AML-193 (cell line): ENCODE results near the gene CCND1.
"Not testable (repeated sequence)": the region's sequence is repeated elsewhere in the genome, so short reads cannot be mapped to it uniquely, and the experiment has no call there.

Experiments used
- DNase-seq, 2 experiments: peaks; one replicate each; lab custom pipeline; 2025; lab: John Stamatoyannopoulos, UW

CCND1 gene

DNA sequence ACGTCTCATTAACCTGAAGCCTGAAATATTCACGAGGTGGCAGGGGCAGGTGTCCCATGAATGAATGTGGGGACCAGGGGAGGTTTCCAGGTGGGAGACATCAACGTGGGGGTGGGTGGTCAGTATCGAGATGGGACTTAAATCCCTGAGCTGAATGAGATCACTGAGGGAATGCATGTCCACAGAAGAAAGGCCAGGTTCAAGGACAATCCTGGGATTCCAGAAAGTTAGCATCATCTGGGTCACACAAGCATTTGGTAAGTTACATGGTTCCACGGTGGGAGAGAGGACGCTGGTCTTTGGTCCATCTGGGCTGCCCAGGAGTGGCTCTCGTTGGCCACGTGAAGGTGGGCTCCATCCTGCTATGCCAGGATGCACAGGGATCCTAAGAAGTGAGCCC is 22.7 kb upstream of the CCND1 start:
- no peak for DNase-seq

DNA sequence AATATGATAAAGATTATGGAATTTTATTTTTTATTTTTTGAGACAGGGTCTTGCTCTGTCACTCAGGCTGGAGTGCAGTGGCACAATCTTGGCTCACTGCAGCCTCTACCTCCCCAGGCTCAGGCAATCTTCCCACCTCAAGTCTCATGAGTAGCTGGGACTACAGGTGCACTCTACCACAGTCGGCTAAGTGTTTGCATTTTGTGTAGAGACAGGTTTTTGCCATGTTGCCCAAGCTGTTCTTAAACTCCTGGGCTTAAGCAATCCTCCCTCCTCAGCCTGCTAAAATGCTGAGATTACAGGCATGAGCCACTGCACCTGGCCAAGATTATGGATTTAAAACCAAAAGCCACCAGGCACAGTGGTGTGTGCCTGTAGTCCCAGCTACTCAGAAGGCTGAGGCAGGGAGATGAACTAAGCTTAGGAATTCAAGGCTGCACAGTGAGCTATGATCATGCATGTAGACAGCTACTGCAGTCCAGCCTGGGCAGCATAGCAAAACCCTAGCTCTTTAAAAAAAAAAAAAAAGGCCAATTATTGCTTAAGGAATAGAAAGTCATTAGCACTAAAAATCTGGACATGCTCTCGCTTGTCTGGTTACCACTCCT is 20.2 kb upstream of the CCND1 start:
- DNase-seq: no peak

DNA sequence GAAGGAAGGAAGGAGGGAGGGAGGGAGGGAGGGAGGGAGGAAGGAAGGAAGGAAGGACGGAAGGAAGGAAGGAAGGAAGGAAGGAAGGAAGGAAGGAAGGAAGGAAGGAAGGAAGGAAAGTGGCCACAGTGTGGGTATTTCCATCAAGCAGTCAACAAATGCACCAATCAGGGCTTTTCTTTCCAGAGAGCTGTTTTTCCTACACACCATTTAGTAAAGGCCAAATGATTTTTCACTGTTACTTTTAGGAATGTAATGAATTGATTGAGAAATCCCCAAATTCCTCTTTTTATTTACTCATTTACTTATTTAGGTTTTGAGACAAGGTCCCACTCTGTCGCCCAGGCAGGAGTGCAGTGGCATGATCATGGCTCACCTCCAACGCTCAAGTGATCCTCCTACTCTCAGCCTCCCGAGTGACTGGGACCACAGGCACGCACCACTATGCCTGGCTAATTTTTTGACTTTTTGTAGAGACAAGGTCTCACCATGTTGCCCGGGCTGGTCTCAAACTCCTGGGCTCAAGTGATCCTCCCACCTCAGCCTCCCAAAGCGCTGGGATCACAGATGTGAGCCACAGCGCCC is 18.8 kb upstream of the CCND1 start:
- not testable (repeated sequence) for DNase-seq

DNA sequence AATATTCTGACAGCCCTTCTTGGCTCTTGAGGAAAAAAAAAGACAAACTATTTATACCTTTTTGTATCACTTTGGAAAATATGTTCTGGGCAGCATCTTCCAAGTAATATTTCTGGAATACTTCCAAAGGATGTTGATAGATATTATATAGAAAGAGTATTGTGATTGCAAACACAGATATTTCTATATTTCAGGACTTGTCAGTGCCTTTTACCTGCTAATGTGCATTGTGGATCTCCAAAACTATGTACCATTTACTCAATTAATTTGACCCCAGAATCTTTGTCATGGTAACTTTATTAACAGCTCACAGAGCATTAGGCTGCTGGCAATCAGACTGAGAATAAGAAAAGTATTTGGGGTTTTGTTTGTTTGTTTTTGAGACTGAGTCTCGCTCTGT is 16.7 kb upstream of the CCND1 start:
- DNase-seq: no peak

DNA sequence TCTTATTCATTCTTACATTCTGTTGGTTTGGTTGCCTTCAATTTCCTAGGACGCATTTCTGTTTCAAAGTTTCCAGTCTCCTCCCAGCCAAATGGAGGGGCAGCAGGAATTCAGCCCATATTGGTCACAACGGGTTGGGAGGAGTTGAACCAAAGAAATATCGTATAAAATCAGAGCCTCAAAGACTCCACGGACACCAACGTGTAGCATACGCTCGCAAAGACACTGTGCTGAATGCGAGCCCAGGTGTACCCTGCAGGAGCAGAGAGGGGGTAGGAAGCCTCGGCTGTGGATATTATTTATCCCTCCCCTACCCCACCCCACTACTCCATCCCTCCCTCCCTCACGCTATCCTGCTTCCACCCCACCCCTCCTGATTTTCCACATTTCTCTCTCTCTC is 15.5 kb upstream of the CCND1 start:
- DNase-seq: no peak

DNA sequence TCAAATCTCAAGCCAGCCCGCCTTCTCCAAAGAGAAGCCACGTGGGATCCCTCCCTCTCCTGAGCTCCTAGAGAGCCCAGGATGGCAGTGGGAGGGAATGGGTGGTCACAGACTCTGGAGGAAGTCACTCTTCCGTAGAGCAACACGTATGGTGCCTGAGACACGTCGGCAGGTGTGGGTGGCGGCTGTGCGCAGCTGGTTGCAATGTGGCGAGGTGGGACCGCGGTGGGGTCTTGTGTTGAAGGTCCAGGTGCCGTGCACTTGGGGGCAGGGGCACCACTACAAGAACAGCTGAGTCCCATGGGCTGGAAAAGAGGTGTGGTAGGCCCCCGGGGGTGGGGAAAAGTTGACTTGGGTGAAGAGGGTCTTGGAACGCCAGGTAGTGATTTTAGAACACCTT is 13.4 kb upstream of the CCND1 start:
- no peak for DNase-seq

DNA sequence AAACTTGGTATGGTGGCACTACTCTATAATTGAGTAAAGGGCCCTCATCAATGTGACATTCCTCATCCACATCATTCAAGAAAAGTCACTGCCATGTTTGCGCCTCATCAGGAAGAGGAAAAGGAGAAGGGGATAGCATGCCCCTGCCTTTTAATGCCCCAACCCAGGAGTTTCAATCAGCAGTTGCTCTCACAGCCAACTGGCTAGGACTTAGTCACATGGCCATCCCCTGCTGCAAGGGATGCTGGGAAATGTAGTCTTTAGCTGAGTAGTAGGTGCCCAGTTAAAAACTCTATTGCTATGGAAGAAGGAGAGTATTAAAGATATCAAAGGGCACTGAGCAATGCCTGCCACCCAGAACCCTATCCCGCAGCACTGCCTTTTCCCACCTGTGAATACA is 10.9 kb upstream of the CCND1 start:
- DNase-seq: no peak

DNA sequence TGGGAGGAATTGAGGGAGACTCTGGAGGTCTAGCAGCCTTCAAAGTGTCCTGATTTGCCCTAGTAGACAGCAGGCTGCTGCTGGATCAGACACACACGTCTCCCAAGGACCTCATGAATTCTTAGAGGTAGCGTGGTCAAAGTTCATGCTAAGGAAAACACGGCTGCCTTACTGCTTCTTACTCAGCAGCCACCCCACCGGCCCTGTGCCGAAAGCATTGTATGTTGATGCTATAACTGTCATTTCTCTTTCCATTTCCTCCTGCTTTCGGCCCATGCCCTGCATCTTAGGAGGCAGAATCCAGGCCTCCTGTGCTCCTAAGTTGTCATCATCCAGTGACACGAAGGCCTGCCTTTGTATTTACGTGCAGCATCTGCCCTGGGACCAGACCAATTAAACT is 10.5 kb upstream of the CCND1 start:
- no peak for DNase-seq

DNA sequence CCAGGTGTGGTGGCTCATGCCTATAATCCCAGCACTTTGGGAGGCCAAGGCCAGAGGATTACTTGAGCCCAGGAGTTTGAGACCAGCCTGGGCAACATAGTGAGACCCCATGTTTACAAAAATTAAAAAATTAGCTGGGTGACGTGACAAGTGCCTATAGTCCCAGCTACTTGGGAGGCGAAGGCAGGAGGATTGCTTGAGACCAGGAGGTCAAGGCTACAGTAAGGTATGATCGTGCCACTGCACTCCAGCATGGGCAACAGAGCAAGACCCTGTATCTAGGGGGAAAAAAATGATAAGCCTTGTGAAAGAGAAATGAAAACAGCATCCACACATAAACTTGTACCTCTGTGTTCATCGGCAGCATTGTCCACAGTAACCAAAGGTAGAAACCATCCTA is 8.1 kb upstream of the CCND1 start:
- DNase-seq: no peak

DNA sequence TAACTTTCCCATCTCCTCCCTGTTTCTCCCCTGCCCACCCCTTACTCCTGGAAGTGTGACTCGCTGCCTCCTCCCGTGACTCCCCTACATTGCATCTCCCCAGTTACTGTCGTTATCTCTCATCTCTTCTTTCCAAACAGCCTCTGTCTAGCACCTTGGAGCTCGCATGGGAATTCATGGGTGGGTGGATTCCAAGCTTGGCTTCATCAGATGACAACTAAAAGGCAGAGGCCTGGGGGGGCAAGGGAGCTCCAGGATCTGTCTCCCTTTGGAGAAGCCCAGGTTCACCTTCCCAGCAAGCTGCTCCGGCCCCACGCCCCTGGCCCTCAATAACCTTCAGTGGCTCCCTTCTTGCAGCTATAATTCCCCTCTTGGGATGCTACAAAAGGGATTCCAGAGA is 6.9 kb upstream of the CCND1 start:
- DNase-seq: no peak

DNA sequence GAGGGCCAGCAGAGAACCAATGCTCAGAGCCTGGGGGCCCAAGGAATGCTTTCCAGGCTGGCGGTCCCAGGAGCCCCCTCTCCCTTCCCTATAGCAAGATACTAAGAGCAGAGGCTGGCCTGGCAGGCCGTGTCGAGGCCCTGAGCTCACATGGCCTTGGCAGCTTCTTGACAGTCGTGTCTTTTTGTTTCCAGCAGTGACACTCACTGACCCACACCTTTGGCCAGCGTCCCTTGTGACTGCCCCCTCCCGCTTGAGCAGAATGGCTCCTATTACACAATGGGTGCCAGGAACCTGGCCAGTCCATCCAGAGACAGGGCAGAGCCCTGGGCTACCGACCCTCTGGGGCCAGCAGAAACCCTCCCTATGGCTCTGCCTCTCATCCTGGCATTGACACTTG is 6.4 kb upstream of the CCND1 start:
- DNase-seq: no peak

DNA sequence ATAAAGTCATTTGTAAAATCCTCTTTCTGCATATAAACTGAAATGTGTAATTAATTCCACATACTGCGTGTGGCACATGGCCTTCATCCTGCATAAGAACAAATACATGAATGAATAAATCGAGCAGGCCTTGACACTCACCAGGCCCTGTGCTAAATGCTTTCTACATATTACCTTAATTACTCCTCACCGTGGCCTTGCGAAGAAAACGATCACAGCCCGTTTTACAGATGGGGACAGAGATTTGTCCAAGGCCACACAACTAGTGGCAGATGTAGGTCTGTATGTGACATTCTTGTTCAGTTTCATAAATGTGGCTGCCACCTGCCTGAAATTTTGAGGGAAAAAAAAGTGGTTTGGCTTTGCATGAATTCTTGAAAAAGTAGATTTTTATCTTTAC is 5.8 kb upstream of the CCND1 start:
- no peak for DNase-seq

DNA sequence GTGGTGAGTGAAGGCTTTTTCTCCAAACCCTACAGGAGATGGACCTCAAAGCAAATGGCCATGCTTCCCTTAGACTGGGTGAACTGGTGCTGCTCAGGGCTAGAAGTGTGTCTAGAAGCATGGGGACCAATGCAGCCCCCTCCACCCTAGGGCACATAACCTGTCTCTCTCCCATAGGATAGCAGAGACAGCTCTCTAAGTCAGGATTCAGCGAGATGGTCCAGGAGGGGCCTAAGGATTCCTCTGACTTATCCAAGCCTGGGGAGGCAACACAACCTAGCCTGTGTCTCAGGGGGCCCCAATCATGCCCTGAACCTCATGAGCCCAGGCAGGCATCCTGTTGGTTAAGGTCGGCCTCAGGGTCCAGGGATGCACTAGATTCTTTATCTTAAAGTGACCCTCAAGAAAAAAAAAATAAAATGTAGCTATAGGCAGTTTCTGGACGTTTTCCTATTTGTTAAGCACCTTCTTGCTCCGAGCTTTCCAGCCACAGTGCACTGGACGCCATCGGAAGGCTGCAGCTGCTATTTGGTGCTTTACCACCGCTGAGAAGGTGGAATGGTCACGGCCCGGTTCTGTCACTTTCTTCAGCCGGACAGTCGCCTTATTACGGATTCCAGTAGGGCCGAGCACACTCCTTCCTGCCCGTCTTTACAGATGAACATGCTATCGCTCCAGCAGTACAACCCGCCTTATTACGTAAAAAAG is 5.0 kb upstream of the CCND1 start:
- DNase-seq: no peak

DNA sequence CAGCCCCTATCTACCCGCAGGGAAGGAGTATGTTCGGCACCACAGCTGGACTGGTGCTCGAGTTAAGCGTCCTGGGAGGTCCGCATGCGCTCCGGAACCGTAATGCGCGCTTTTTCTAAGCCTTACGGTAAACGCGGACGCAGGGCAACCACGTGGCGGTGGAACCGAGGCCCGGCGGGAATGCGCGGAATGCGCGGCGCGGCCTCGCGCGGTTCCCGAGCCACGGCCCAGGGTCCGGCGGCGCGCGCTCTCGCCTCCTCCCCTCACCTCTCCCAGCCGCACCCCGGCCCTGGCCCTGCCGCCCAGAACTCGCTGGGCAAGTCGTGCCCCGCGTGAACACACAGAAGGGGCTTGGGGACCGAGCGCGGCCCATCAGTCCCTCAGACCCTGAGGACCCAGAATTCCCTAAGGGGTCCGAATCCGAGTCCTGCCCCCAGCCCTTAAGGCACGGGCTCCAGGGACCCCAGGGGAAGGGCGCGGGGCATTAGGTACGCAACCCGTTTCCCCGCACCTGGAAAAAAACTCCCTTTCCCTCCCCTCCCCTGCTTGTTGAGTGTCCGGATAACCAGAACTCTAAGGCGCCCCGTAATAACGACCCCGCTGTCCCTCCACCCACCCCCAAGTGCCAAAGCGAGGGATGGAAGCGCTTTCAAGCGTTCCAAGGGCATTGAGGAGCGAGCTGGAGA is 4.3 kb upstream of the CCND1 start:
- no peak for DNase-seq

DNA sequence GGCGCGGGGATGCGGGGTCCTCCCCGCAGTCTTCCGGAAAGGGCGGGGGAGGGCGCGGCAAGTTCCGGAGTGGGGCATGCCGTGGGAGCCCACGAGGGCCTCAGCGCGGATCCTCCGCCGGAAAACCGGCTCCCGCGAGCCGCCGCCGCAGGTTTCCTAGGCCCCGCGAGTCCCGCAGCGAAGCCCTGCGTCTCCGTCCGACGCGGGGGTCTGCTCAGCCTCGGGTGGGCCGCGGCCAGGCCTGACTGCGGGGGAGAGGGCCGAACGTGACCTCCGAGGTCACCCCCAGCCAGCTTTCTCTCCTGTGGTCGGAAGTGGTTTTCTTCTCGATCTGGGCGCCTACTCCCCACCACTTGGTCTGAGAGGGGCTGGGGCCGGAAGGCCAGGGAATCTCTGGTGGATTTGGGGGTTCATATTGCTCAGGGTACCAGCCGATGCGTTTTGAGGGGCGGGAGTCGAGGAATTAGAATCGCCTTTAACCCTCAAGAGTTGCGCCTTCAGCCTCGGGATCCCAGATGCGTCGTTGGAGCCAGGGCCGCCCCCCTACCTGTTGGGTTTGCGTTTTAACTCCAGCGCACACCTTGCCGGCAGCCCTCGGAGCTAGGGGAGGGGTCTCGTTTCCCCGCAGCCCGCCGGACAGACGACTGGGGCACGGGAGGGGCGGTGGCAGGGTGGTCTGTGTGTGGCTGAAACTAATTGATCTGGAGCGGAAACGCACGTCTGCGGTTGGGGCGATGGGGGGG is 3.6 kb upstream of the CCND1 start:
- no peak for DNase-seq

DNA sequence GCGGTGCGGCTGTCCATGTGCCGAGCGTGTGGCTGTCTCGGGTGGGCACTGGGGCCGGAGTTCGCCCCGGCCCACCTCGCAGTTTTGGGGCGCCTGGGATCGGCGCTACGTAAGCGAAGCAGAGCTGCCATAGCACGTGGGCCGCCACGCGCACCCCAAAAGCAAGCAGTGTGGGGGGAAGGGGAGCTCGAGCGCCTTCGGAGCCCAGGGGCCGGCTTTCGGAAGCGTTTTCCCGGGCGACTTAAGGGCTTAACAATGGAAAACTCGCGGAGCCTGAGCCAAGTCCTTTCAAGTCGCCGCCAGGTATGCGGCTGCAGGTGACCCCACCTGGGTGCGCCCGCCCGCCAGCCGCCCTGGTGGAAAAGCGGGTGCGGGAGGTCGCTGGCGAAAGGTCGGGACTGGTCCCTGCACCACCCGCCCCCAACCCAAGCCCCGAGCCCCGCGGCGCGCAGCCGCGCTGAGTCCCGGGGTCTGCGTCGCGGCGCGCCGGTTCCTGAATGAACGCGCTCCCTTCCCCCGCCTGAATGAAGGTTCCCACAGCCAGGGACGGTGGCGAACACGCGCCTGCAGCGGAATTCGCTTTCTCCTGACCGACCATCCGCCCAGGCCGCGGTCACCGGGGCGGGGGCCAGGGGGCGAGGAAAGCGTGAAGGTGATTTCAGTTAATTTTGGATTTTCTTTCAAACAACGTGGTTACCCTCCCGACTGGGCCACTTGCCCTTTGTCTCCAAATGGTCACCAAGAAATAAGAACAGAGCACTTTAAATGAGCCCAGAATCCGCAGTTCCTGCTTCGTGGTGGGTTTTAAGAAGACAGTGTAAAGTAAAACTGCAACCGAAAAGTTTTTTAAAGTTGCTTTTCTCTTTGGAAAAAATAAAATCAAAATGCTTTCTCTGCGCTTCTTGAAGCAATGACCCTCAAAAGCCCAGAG is 2.8 kb upstream of the CCND1 start:
- DNase-seq: no peak

DNA sequence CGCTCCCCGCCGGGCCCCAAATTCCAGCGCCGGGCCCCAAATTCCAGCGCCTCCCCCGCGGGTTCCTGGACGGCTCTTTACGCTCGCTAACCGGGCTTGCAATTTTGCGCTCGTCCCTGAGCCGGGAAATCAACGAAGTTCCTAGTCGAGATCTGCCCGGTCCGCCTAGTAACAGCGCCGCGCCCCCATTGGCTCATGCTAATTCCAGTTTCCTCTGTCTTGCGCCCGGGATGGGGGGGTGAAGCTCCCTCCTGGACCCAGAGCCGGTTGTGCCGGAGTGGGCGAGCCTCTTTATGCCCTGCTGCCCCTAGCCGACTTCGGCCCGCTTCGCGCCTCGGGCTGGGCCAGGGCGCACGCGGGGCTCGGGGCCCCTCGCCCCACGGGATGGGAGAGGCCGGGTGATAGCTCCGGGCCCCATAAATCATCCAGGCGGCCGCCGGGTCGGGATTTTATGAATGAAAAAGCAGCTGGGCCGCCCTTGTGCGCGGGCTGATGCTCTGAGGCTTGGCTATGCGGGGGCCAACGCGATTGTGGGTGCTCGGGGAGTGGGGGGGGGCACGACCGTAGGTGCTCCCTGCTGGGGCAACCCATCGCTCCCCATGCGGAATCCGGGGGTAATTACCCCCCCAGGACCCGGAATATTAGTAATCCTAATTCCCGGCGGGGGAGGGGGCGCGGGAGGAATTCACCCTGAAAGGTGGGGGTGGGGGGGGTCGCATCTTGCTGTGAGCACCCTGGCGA is 1.8 kb upstream of the CCND1 start:
- DNase-seq: no peak

DNA sequence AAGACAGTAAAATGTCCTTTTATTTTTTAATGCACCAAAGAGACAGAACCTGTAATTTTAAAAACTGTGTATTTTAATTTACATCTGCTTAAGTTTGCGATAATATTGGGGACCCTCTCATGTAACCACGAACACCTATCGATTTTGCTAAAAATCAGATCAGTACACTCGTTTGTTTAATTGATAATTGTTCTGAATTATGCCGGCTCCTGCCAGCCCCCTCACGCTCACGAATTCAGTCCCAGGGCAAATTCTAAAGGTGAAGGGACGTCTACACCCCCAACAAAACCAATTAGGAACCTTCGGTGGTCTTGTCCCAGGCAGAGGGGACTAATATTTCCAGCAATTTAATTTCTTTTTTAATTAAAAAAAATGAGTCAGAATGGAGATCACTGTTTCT is 1.1 kb upstream of the CCND1 start:
- no peak for DNase-seq

DNA sequence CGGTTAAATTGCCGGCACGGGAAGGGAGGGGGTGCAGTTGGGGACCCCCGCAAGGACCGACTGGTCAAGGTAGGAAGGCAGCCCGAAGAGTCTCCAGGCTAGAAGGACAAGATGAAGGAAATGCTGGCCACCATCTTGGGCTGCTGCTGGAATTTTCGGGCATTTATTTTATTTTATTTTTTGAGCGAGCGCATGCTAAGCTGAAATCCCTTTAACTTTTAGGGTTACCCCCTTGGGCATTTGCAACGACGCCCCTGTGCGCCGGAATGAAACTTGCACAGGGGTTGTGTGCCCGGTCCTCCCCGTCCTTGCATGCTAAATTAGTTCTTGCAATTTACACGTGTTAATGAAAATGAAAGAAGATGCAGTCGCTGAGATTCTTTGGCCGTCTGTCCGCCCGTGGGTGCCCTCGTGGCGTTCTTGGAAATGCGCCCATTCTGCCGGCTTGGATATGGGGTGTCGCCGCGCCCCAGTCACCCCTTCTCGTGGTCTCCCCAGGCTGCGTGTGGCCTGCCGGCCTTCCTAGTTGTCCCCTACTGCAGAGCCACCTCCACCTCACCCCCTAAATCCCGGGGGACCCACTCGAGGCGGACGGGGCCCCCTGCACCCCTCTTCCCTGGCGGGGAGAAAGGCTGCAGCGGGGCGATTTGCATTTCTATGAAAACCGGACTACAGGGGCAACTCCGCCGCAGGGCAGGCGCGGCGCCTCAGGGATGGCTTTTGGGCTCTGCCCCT is 529 bp upstream of the CCND1 start:
- DNase-seq: no peak
